Measurements from ENCODE around the gene RHEBL1.
"Not testable (repeated sequence)": the region's sequence is repeated elsewhere in the genome, so short reads cannot be mapped to it uniquely, and the experiment has no call there.

Gene RHEBL1

GRCh38 chr12:49088932-49089330, 19.2 kb upstream of the RHEBL1 start:
- no peak for DNase-seq

GRCh38 chr12:49088150-49088931, 18.6 kb upstream of the RHEBL1 start:
- peak; percentile 60 for DNase-seq

GRCh38 chr12:49086116-49086515, 16.3 kb upstream of the RHEBL1 start:
- DNase-seq: no peak

GRCh38 chr12:49084438-49084837, 14.7 kb upstream of the RHEBL1 start:
- no peak for DNase-seq

GRCh38 chr12:49079793-49080192, 10.0 kb upstream of the RHEBL1 start:
- DNase-seq: no peak

- no peak for DNase-seq
Measured at GRCh38 chr12:49070971-49071370, 1.2 kb upstream of the RHEBL1 start.

- DNase-seq: no peak
Measured at GRCh38 chr12:49068879-49069506, 786 bp downstream of the RHEBL1 start.

GRCh38 chr12:49066120-49066519, 3.7 kb downstream of the RHEBL1 start:
- DNase-seq: no peak

- DNase-seq: no peak
Measured at GRCh38 chr12:49064767-49065152, 5.0 kb downstream of the RHEBL1 start.

GRCh38 chr12:49061916-49062315, 7.9 kb downstream of the RHEBL1 start:
- DNase-seq: not testable (repeated sequence)

GRCh38 chr12:49061157-49061650, 8.6 kb downstream of the RHEBL1 start:
- DNase-seq: no peak

- DNase-seq: peak; percentile 85
Measured at GRCh38 chr12:49060237-49061156, 9.3 kb downstream of the RHEBL1 start, which contains the start of gene KMT2D. TSS of gene KMT2D (minus strand) at chr12:49060794. CDS start at chr12:49055324, 5,470 bp downstream.

GRCh38 chr12:49059299-49060171, 10.2 kb downstream of the RHEBL1 start:
- DNase-seq: peak; percentile 8

GRCh38 chr12:49059045-49059298, 10.8 kb downstream of the RHEBL1 start:
- no peak for DNase-seq

GRCh38 chr12:49058366-49059044, 11.3 kb downstream of the RHEBL1 start:
- DNase-seq: no peak

- no peak for DNase-seq
Measured at GRCh38 chr12:49057888-49058287, 11.9 kb downstream of the RHEBL1 start.

GRCh38 chr12:49055978-49056754, 13.6 kb downstream of the RHEBL1 start:
- DNase-seq: peak; percentile 40

GRCh38 chr12:49055092-49055491, 14.7 kb downstream of the RHEBL1 start:
- no peak for DNase-seq

GRCh38 chr12:49054524-49054923, 15.3 kb downstream of the RHEBL1 start:
- DNase-seq: no peak

- no peak for DNase-seq
Measured at GRCh38 chr12:49054096-49054495, 15.7 kb downstream of the RHEBL1 start.

All from activated CD4-positive, alpha-beta T cell treated with anti-CD3 and anti-CD28 coated beads, Interleukin-2, amount 50 U/mL, for 1 hour (primary cell).